GM19324 (cell line): ENCODE measurements around the gene RPL3.

ENCODE experiments used
- ATAC-seq: cut with Tn5 transposase; IDR thresholded peaks from one replicate; pipeline ENCODE4 v1.9.1; 2021; ENCODE audit warnings: mild to moderate bottlenecking, moderate library complexity; ENCODE audit not compliant: unreplicated experiment, low FRiP score

RPL3 gene

DNA sequence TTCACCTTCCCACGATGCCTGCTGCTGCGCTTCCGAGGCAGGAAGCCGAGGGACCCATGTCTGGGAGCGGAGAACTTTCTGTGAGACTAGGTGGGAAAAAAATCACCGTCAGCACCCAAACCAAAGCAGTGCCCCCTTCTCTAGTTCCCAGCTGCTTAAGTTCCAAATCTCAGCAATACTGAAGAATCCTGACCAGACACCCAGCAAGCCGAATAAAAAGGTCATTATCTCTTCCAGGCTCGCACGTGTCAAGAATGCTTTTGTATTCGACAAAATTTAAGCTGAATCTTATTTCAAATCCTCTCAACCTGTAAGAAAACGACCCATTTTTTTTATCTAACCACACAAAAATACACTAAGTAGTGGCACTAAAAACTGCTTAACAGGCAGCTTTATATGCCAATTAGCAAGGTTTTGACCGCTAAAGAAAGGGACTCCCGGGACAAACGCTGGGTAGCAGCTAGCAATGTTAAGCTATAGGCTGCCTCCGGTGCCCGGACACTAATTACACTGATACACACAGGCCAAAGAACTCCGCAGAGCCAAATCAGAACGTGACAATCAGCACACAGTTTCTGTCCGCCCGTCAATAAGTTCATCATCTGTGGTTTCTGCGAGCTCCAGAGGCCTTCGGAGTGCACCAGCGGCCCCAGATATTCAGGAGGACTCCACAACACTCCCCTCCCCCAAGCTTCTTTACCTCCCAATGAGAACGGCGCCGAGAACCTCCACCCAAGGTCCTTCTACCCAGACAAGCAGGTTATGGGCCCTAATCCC lies 728 bp downstream of the RPL3 start:
- no peak for ATAC-seq

DNA sequence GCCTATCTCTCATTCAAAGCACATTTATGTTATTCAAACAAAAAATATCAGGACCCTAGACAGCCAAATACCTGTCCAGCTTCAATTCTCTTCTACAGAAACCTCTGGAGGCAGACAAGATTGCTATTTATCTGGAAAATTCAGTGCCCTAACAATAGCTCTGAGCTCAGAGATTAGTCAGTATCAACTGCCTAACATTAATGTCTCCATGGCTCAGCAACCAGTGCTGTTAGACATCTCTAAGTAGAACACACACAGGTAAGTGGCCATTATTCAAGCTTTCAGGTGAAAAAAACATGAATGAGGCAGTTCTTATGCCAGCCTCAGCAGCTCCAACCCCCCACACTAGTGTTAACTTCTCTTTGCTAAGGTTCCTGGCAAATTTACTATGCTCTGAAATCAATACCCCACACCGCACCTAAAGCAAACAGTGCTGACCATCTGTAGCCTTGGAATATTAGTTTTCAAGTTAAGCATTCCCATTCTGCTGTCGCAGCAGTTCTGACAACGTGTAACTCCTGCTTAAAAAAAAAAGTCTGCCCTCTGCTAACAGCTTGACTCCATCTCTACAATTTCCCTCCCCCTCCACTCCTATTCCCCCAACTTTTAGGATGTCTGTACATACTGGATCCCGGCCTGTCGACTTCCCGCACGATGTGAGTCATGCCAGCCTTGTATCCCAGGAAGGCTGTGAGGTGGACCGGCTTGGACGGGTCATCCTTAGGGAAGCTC lies 1.5 kb downstream of the RPL3 start:
- no peak for ATAC-seq

DNA sequence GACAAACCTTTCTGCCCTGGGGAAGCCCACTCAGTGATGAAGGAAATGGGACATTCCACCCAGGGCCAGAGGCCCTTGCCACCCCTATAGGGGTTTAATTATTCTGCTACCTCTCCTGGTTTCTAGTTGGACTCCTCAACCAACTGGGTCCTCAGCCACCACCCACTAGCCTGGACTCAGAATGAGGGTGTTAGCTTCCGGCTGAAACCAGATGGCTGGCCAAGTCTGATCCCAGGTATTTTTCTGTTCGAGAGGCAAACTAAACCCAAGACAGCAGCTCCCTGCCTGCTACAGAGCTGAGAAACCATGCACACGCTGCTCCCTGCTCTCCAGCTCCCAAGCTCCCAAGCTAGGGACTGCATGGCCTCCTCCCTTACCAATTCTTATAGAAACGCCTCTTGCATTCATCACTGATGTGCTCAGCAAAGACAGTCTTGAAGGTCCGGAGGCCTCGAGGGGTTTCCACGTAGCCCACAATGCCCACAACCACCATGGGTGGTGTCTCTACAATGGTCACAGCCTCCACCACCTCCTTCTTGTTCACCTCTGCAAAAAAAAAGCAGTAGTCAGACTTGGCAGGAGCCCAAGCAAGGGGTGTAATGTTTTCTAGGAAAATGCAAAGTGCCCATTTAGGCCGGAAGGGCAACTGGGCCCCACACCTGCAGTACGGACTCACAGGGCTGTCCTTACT lies 2.2 kb downstream of the RPL3 start:
- no peak for ATAC-seq

DNA sequence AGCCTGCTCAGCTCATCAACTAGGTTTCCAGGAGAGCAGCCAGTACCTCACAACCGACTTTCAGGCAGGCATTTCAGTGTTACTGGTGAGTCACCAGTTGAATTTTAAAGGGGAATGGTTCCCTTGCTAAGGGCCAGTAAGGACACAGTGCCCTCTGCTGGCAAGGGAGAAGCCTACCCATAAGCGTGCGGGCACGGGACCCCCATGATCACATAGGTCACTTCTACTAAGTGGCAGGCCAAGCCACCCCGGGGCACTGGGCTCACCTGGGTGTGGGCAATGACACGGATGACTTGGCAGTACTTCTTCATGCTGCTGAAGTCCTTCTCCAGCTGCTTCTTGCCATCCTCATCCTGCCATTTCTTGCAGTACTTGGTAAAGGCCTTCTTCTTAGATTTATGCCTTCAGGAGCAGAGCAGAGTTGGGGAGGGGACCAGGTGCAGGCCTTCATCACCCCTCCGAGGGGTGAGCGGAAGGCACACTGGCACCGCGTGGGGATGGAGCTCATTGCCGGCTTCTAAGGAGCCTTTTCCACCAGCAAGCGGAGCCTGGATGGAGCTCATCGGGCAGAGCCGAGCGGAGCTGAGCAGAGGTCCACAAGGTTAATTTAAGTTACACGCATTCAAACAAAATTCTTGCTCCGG lies 2.9 kb downstream of the RPL3 start:
- ATAC-seq, result no peak

DNA sequence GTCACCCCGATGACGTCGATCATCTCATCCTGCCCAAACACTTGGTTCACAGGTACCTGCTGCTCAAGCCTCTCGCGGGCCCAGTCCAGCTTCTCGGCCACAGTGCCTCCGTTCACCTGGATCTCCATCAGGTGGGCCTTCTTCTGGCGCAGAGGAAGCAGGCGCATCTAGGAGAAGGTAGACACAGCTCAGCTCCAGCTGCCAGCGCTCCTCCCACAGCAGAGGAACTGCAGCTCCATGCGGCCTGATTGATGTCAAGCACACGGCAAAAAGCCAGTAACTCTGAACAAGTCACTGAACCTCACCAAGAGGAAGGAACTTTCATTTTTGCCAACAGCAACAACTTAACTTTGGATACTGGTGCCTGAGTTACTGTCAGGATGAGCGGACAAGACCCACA lies 4.0 kb downstream of the RPL3 start:
- ATAC-seq, result no peak

DNA sequence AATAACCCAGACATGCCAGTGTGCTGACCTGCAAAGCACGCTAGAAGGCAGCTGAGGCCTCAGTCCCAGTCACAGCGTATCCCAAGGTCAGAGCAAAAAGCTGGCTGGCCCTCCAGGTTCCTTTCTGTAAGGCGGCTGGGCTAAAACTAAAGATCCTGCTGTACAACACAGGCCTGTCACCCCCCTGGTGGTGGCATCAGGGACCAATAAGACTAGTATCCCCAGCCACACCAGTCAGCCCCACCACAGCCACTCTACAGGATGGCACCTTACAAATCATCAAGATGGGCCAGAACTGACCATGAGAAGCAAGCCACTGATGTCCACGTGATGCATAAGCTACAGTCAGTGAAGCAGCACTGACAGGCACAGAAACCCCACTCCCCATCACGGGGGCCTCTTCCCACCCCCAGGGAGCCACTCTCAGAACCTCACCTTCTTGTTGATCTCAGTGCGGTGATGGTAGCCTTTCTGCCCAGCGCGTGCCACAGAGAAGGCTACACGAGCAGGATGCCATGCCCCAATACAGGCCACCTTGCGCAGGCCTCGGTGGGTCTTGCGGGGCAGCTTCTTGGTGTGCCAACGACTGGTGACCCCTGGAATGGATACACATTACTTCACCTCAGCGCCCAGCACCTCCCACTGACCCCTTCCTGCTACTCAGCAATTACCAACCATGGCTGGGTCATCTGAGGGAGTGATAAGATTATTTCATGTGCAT lies 5.0 kb downstream of the RPL3 start:
- no peak for ATAC-seq

DNA sequence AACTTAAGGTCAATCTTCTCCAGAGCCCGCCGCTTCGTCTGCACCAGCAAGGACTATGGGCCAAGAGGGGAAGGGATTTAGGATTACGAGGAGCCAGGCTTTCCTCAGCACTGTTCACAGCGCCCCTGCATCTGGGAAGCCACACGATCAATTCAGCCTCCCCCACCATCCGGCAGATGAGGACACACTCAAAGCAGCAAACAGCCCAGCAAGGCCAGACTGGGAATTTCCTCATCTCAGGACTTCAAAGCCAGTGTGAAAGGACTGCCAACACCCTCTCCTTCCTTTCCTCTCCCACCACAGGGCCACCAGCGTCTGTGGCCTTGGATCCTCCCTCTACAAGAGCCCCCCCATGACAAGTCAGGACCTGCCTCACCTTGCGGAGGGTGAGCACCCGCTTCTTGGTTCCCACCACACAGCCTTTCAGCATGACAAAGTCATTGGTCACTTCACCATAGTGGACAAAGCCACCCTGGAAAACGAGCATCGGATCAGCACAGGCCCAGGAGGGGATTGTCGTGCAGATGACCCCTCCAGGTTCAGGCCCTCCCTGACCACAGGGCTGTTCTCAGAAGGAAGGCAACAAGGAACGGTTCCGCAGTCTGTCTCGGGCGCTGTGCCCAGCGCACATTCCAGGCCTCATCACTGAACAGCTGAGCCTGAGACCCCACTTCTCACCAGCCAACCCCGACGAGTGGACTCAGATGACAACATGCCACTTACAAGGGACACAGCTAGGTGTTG lies 6.0 kb downstream of the RPL3 start:
- ATAC-seq, result no peak

DNA sequence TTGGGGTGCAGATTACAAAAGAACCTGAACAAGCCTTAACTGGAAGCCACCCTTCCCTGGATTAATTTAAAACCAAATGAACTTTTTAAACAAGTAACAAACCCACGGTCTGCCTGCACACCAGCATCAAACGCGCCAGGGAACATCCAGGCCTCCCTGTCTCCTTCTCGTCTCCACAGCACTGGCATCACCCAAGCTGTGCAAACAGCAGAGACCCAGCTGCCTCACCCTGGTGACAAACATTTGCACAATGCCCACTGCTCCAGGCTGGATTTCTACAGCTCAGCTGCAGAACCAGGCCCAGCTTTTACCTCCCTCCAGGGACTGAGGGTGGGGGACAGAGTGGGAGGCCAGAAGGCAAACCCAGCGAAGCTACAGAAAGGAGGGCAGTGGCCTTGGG lies 7.0 kb downstream of the RPL3 start:
- no peak for ATAC-seq

DNA sequence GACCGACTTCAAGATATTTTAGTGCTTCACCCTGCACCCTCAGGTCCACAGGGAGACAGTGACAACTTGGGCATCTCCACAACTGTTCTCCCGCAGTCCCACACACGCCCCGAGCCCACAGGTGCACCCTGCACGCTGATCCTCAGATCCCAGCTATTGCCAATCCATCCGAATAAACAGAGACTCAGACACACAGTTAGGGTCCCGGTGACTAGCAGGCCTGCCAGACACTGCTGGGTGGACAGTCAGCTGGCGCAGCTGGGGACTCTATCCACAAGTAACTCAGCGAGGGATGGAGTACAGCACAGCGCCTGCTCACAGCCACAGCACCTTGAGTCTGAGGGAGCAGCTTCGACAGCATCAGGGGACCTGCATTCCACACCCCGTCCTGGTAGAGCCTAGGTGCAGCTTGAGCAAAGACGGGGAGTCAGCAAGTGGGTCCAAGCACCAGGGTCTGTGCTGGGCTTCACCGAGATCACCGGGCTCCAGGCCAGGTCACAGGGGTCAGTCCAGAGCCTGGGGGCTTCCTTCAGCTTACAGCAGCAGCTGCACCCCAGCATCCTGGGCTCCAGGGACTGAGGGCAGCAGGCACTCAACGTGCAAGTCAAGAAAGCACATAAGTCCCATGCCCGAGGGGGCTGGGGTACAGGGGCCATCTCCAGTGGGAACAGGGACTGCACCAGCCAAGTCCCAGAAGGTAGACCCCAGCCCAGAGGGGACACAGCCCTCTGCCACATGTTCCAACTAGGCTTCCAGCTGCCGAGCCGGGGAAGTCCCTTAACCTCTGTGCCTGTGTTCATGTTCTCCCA lies 7.6 kb downstream of the RPL3 start:
- no peak for ATAC-seq

DNA sequence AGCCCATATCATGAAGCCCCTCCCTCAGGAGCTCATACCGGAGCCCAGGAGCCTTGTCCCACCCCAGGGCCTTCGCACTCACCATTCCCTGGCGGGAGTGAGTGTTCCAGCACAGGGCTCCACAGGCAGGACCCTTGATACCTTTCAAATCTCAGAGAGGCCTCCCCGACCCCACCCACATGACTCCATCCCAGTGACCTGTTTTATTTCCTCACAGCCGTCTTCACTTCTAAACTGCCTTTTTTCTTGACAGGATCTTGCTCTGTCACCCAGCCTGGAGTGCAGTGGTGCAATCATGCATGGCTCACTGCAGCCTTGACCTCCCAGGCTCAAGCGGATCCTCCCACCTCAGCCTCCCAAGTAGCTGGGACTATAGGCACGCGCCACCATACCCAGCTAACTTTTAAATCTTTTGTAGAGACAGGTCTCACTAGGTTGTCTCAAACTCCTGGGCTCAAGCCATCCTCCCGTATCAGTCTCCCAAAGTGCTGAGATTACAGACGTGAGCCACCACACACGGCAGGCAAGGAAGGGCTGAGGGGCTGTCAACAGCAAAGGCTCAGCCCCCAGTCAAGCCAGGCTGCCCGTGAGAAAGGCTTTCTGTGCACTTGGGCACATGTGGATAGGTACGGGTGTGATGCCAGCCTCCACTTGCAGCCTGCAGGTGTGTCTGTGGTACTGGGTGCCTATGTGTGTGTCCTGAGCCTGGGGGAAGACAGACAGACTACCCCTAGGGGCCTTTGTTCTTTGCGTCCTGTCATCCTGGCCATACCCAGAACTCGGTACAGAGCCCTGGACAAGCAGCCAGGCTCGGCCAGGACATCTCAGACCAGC lies 9.3 kb downstream of the RPL3 start:
- no peak for ATAC-seq

DNA sequence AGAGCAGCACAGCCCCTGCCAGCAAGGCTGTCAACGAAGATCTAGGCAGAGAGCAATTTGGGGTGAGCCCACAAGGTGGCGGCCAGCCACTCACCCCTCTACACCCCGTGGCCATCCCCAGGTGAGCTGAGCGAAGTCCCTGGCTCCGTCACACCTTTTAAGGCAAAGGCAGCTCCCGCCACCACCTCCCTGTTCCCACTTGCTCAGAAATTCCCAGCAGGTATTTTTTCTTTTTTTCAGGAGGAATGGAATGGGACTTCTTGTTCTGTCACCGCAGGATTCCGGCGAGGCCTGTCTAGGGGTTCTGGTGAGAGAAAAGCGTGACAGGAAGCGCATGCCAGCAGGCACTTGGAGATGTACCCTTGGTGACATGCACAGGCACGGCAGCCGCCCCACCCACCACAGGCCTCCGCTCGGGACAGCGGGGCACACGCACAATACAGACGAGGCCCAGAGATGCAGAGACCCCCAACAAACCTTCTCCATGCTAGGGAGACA lies 10.0 kb downstream of the RPL3 start:
- ATAC-seq, result no peak

DNA sequence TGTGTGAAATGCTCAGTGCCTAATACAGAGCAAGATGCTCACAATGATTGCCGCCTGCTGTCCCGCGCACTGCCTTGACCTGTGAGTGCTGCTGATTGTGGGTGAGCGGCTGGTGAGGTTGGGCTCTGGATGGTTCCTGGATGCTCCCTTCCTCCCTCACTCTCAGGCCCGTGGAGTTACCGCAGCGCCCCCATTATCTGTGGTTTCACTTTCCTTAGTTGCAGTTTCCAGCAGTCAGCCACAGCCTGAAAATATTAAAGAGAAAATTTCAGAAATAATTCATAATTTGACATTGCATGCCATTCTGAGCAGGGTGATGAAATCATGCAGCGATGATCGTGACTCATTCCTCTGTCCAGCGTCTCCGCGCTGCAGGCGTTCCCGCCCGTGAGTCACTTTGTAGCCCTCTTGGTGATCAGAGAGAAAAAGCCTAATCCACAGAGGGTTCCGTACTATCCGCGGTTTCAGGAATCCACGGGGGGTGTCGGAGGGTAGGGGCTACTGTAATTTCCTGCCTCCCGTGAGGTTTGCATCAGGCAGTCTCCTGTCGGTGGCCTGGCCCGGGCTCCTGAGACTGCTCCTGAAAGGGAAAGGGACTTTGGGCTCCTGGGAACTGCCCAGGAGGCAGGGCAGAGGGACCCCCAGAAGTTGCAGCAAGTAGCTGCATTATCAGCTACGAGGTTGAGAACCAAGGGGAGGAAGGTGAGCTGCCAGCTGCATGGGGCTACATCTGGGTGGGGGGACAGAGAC lies 10.6 kb downstream of the RPL3 start:
- no peak for ATAC-seq

DNA sequence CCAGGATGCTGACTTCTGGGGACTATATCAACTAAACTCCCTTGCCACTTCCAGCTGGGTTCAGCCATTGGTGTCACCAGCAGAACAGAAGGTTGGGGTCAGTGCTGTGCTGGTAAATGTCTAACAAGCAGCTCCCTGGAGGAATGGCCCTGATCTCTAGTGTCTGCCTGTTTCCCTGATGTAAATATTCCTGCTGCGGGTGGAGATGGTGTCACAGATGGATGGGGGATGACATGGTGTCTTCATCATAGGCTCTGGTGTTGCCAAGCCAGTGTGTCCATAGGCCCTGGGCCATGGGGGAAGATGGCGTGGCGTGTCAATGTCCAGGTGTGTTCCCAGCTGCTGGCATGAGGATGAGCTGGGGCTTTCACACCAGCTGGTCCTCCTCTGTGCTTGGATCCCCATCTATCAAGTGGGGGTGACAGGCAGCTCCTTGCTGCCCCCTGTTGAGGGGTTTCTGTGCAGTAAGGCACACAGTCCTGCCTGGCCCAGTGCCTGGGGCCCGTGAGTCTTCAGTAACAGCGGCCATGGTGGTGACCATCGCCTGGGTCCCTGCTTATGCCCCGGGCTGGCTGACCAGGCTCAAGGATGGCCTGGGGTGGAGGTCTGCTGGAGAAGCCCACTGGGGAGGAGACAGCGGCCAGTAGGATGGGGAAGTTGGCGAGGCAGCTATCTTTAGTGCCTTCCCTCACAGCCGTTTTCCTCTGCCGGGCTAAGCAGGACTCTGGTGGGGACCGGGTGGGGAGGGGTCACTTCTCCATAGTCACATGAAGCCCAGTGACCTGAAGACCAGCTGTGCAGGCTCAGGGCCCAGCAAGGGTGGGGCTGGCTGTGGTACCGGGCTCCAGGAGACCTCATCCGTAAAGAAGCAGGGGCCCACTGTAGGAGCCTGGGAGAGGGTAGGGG lies 12.7 kb downstream of the RPL3 start:
- ATAC-seq, result no peak

DNA sequence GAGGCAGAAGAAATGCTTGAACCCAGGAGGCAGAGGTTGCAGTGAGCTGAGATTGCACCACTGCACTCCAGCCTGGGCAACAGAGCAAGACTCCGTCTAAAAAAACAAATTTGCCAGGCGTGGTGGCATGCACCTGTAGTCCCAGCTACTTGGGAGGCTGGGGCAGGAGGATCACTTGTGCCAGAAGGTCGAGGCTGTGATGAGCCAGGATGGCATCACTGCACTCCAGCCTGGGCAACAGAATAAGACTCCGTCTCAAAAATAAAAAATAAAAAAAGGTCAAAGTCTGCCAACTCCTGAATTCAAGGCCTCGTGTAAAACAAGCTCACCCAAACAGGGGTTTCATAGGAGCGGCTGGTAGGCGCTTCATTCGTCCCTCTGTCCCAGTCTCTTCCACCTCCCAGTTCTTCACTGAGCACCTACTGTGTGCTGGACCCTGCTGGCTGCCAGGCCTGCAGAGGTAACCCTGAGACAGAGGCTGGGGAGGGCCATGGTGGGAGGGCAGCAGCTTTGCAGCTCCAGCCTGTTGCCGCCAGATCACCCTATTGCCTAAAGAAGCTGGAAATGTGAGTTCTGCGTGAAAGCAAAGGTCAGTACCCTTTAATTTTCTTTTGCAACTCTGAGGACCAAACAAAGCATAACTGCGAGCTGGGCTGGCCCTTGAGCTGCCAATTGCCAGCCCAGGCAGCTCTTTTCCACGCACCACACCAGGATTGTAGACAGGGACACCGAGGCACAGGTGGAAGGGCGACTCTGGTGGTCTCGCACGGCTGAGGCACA lies 15.3 kb downstream of the RPL3 start:
- no peak for ATAC-seq

DNA sequence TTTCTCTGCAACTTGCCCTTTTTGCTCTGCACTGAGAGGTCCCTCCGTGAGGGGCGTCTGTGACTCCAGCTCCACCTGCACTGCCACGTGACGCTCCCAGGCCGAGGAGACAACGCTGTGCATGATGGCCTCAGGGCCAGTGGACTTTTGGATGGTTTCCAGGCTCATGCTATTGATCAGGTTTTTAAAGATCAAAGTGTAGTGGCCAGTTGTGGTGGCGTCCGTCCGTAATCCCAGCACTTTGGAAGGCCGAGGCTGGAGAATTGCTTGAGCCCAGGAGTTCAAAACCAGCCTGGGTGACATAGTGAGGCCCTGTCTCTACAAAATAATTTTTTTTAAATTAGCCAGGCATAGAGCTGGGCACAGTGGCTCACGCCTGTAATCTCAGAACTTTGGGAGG lies 16.1 kb downstream of the RPL3 start:
- no peak for ATAC-seq
